ENCODE results near the gene POLR3GL. TPM values are rescaled to one million over a fixed set of nuclear protein-coding genes. Genes with fewer than 3 reads are reported as not detected.

The POLR3GL gene
- total RNA-seq, 1 experiment from 2014 or later, result 7.9 TPM

DNA sequence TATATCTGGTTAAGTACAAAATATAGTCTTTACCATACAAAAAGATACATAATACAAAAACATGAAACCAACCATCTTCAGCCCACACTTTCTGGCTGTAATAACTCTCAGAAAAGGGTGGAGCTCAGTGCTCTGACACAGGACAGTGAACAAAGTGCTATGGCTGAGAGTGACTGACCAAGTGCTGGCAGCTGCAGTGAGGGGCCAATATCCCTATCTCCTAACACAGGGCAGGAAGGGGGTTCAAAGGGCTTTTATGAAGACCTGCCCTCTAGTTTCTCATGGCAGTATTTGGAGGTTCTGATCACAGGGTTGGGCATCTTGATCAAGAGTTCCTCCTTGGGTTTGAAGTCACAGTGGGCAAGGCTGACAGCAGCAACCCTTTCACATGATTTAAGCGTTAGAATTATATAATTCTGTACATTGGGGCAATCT is 28.0 kb downstream of the POLR3GL start:
- Histone ChIP-seq H3K4me1 (ENCODE audit: insufficient read depth, low read length) (no peaks in the 10 kb centered on the region; the same call in 1 of the 2 replicates), H3K79me2 (ENCODE audit: insufficient read depth, low read length) (peaks cover 3% of the 10 kb centered on the region; the same call in 1 of the 2 replicates), H4K5ac (ENCODE audit: insufficient read length, low read depth, low read length) (no peak overlapping the region), H4K91ac (ENCODE audit: insufficient read length, low read depth, low read length) (no peak overlapping the region), H3K14ac (ENCODE audit: insufficient read depth, low read length) (no peak overlapping the region), H3T11ph (ENCODE audit: low read length) (no peak overlapping the region), H2AFZ (ENCODE audit: low read length) (no peak overlapping the region), H2BK20ac (ENCODE audit: low read depth, low read length, poor library complexity, severe bottlenecking) (no peak overlapping the region), H3K9ac (ENCODE audit: extremely low read depth, insufficient read length, low read length) (no peak overlapping the region), H3K4me2 (ENCODE audit: insufficient read depth, insufficient read length, low read length) (no peak overlapping the region), H3K23ac (ENCODE audit: insufficient read length, low read depth, low read length) (no peak overlapping the region), H2BK5ac (ENCODE audit: insufficient read length, low read length) (no peak overlapping the region), H3K27me3 (ENCODE audit: insufficient read depth, low read length) (no peaks in the 10 kb centered on the region), H3K79me1 (ENCODE audit: insufficient read depth, low read depth, low read length, poor library complexity, severe bottlenecking) (peaks cover 7% of the 10 kb centered on the region), H2AK5ac (ENCODE audit: insufficient read length, low read length) (no peak overlapping the region), H2BK15ac (ENCODE audit: low read depth, low read length) (no peak overlapping the region), H3K18ac (ENCODE audit: insufficient read length, low read depth, low read length) (no peak overlapping the region), H3K56ac (ENCODE audit: insufficient read length, low read depth, low read length) (no peak overlapping the region), H2BK120ac (ENCODE audit: low read depth, low read length, poor library complexity, severe bottlenecking) (no peak overlapping the region), H3K27ac (ENCODE audit: insufficient read length, low read depth, low read length) (no peak overlapping the region), H3K23me2 (ENCODE audit: insufficient read length, low read depth, low read length, poor library complexity, severe bottlenecking) (peaks cover 19% of the 10 kb centered on the region), H4K20me1 (ENCODE audit: control insufficient read depth, insufficient read depth, insufficient read length) (no peaks in the 10 kb centered on the region), H2BK12ac (ENCODE audit: insufficient read length, low read depth, low read length) (no peak overlapping the region), H3K9me3 (ENCODE audit: control insufficient read depth, low read depth, low read length) (no peaks in the 10 kb centered on the region), H3K4ac (ENCODE audit: low read depth, low read length) (no peak overlapping the region), H4K8ac (replicated peaks; ENCODE audit: insufficient read length, low read depth, low read length) (no peak overlapping the region)
- no peaks in the 10 kb centered on the region for H3K27me3 Mint-ChIP-seq (ENCODE audit: low read depth)
- WGBS (ENCODE audit: extremely low coverage, insufficient read length, low lambda C conversion rate), result no CpG with 5 or more reads among the region's 1 CpG
- H3K9me3 Mint-ChIP-seq, result peaks cover 0 to 3% of the 10 kb centered on the region in 2 experiments; a peak in 2 of 5 replicates
- peak overlapping the region in 1 of 3 experiments; percentile 96; a peak in 3 of 7 replicates for H3K27ac Mint-ChIP-seq
- peak overlapping the region in 1 of 2 experiments; percentile 5; a peak in 2 of 5 replicates for H3K4me3 Mint-ChIP-seq
- TF ChIP-seq CTCF (conservative IDR thresholded peaks at IDR 0.05), result no peak
- DNase-seq, result no peak
- H3K36me3 Mint-ChIP-seq (ENCODE audit: insufficient read depth in 1 of 3, low read depth in 3 of 3), result peaks cover 32 to 43% (median 32%) of the 10 kb centered on the region in 3 experiments
- H3K4me1 Mint-ChIP-seq, result peaks cover 32 to 42% of the 10 kb centered on the region in 2 experiments

All from H9 (cell line).